H1 (cell line): ENCODE data around the gene SPTB. TPM values are rescaled to one million over a fixed set of nuclear protein-coding genes. Genes with fewer than 3 reads are reported as not detected.

Experiments
- JUND ChIP-seq: IDR thresholded peaks from 2 replicates; pipeline ENCODE4 v1.6.1; 2011; ENCODE audit warnings: mild to moderate bottlenecking, improper control_type of control experiment, low read length
- KDM4A ChIP-seq: IDR thresholded peaks from one replicate; pipeline ENCODE4 v1.7.1; 2012; ENCODE audit warnings: low read depth, mild to moderate bottlenecking, moderate library complexity, low read length, inconsistent platforms; ENCODE audit not compliant: severe bottlenecking
- POLR2AphosphoS5 ChIP-seq: IDR thresholded peaks from 2 replicates; pipeline ENCODE4 v1.6.1; 2011; ENCODE audit warnings: low read depth, low read length
- RXRA ChIP-seq: IDR thresholded peaks from 2 replicates; pipeline ENCODE4 v1.6.1; 2011; ENCODE audit warnings: low read depth, mild to moderate bottlenecking, low read length, moderate library complexity; ENCODE audit not compliant: insufficient read depth
- polyA plus RNA-seq, 7 experiments: library from polyadenylated mRNA; depleted of rRNA in 3 of 7; stranded (reverse) in 5 of 7; unstranded in 2 of 7; fragments of >200 nt in 5 of 7; fragments of 200-250 nt in 2 of 7; gene quantifications; 1 replicate in 5 of 7; 2 replicates in 1 of 7; 4 replicates in 1 of 7; pipeline versions ENCODE4 v1.2.1 to v1.2.3, GENCODE V29; 2011 to 2013; ENCODE audit warnings: missing spikeins in 2 of 7, mixed read lengths in 2 of 7
- total RNA-seq: library from RNA; stranded (reverse); fragmentation: NEBNext Ultra II Directional; extraction: Animal tissue kit (Norgen Biotek cat#: 25700); gene quantifications from 2 replicates; pipeline ENCODE4 v1.2.1, GENCODE V29; 2021

Gene SPTB
- total and polyA plus RNA-seq, 2 of the 8 experiments (the other 6 are each of a cell fraction or from before 2014, with no cell fraction given) = 0.30 to 2.4 TPM

DNA sequence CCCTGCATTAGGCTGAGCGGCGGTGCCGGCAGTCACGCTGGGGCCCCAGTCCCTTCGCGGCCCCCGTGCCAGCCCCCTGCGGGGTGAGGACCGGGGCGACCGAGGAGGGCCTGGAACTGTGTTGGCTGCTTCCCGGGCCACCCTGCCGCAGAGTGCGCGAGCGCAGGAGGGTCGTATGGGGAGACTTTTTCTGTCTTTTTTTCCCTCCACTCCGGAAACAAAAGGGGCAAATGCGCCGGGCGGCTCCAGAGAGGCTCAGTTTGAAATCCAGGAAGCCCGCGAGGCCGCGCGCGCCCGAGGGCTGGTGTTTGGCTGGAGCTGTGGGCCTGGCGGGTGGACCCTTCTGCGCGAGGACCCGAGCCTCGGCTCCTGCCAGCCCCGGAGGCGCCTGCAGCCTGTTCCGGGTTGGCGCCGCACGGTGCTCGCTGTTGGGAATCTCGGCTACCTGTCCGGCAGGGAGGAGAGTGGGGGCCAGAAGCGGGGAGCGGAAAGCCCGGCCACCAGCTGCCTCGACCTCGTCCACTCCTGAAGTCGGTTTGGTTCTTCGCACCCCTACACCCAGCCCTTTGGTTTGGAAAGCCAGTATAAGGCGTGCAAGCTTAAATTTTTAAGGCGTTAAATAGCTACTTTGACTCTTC lies 174.8 kb downstream of the SPTB start (continued):
- TF ChIP-seq POLR2AphosphoS5 = no peak
- no peak for TF ChIP-seq JUND
- TF ChIP-seq RXRA = no peak
- TF ChIP-seq KDM4A = peak; percentile 25
